HG03135 (cell line): ENCODE data around the gene ZNF256.

ENCODE experiments used
- ATAC-seq: cut with Tn5 transposase; IDR thresholded peaks from one replicate; pipeline ENCODE4 v1.9.1; 2021; ENCODE audit warnings: mild to moderate bottlenecking, moderate library complexity; ENCODE audit not compliant: unreplicated experiment

ZNF256 gene

DNA sequence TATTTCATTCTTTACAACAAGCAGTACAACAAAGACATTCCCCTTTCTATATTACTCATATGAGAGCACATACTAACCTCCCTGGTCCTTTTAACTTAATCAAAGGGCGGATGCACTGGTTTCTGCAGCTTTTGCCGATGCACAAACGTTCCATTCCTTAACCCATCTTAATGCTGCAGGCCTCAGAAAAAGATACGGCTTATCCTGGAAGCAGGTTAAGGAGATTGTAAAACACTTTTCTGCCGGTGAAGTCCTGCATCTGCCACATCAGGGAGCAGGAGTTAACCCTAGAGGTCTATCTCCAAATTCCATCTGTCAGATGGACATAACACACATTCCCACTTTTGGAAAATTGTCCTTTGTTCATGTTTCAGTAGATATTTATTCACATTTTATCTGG lies 47.2 kb downstream of the ZNF256 start:
- ATAC-seq = no peak
